ENCODE results near the gene PRKCZ.

The PRKCZ gene

DNA sequence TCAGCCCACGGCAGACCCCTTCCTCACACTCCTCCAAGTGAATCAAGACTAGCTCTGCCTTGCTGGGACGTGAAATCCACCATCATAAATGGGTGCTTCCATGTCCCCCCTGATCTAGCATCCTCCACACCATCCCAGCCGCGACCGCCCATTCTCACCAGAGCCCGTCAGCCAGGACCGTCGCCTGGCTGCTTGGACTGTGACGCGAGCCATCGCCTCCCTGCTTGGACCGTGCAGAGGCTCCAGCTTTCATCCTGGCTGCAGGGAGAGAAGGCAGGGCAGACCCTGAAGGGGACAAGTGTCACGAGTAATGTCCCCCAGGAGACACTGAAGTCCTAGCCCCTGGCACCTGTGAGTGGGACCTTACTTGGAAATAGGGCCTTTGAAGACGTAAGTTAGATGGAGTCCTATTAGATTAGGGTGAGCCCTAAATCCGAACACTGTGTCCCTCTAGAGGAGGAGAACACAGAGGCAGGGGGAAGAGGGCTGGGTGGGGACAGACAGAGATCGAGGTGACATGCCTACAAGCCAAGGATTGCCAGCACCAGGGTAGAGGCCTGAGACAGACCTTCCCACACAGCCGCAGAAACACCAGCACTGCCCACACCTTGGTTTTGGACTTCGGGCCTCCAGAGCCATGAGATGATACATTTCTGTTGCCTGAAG lies 12.8 kb upstream of the PRKCZ start:
- H3K4me1 ChIP-seq (ENCODE audit: control insufficient read depth, insufficient read depth, low read length, poor library complexity, severe bottlenecking): no peaks in the 10 kb centered on the region
- H3K9me3 ChIP-seq (ENCODE audit: control insufficient read depth, low read length): no peaks in the 10 kb centered on the region
- H3K4me3 ChIP-seq (ENCODE audit: extremely low read depth, insufficient read depth, low read length, poor library complexity, severe bottlenecking): no peak overlapping the region
- 80 to 87% methylated on average over 17 to 18 of the region's 18 CpGs for WGBS, 2 experiments (ENCODE audit: insufficient coverage in 2 of 2)
- H3K27ac ChIP-seq (ENCODE audit: low read depth, low read length, severe bottlenecking): no peak overlapping the region
- H3K36me3 ChIP-seq (ENCODE audit: control insufficient read depth, insufficient read depth, low read length): no peaks in the 10 kb centered on the region

DNA sequence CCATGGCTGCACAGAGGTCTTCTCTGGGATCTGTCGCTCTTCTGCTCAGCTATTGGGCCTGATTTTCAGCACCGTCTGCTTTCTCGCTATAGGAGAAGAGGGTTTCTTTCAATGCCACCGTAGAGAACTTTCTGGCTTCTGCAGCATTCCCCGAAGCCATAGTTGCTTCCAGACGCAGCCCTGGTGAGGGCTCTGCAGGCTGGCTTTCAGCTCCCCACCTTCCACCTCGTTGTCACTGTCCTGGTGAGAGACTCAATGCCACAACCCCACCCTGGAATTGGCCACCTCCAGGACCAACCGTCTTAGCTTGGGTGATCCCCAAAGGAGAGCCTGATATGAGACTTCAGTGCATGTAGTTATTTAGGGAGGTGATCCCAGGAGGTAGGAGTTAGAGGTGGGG lies 12.0 kb upstream of the PRKCZ start:
- no peak overlapping the region for H3K4me3 ChIP-seq (ENCODE audit: extremely low read depth, insufficient read depth, low read length, poor library complexity, severe bottlenecking)
- H3K4me1 ChIP-seq (ENCODE audit: control insufficient read depth, insufficient read depth, low read length, poor library complexity, severe bottlenecking): no peaks in the 10 kb centered on the region
- H3K9me3 ChIP-seq (ENCODE audit: control insufficient read depth, low read length): no peaks in the 10 kb centered on the region
- H3K27ac ChIP-seq (ENCODE audit: low read depth, low read length, severe bottlenecking): no peak overlapping the region
- no peaks in the 10 kb centered on the region for H3K36me3 ChIP-seq (ENCODE audit: control insufficient read depth, insufficient read depth, low read length)
- 94 to 97% methylated on average over 5 of the region's 8 CpGs for whole genome bisulfite sequencing, 2 experiments (ENCODE audit: insufficient coverage in 2 of 2)

DNA sequence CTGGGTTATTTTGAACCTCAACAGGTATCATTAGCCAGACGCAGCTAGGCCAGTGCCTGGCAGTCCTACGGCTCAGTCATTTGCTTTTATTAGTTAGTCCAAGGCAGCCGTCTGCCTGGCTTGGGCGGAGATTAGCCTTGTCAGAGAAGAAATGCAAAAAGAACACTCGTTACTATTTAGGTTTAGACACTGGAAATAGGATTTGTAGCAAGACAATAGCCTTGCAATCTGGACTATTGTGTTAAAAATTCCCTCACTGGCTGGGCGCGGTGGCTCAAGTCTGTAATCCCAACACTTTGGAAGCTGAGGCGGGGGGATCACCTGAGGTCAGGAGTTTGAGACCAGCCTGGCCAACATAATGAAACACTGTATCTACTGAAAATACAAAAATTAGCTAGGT lies 11.0 kb upstream of the PRKCZ start:
- Histone ChIP-seq H3K9me3 (ENCODE audit: control insufficient read depth, low read length) (no peaks in the 10 kb centered on the region), H3K4me1 (ENCODE audit: control insufficient read depth, insufficient read depth, low read length, poor library complexity, severe bottlenecking) (no peaks in the 10 kb centered on the region), H3K27ac (ENCODE audit: low read depth, low read length, severe bottlenecking) (no peak overlapping the region), H3K36me3 (ENCODE audit: control insufficient read depth, insufficient read depth, low read length) (no peaks in the 10 kb centered on the region), H3K4me3 (ENCODE audit: extremely low read depth, insufficient read depth, low read length, poor library complexity, severe bottlenecking) (no peak overlapping the region)
- 86 to 97% methylated on average over 7 of the region's 8 CpGs for WGBS, 2 experiments (ENCODE audit: insufficient coverage in 2 of 2)

DNA sequence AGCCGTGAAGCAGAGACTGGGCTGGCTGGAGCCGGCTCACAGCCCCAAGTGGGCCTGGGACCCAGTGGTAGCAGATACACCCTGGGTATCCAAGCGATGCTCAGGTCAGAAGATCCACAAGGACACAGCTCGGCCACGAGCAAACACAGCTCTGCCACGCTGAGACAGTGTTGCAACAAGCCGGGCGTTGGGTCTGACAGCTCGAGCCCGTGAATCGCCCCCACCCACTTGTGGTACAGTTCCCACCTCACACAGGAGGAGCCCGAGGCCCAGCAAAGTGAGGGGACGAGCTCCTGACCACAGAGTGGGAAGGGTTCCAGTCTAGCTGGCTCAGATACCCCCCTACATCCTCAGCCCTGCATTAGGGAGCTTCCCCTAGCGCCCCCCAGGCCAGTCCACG lies 8.9 kb upstream of the PRKCZ start:
- Histone ChIP-seq H3K36me3 (ENCODE audit: control insufficient read depth, insufficient read depth, low read length) (no peaks in the 10 kb centered on the region), H3K4me1 (ENCODE audit: control insufficient read depth, insufficient read depth, low read length, poor library complexity, severe bottlenecking) (peaks cover 3% of the 10 kb centered on the region), H3K9me3 (ENCODE audit: control insufficient read depth, low read length) (no peaks in the 10 kb centered on the region), H3K4me3 (ENCODE audit: extremely low read depth, insufficient read depth, low read length, poor library complexity, severe bottlenecking) (no peak overlapping the region), H3K27ac (ENCODE audit: low read depth, low read length, severe bottlenecking) (no peak overlapping the region)
- 94% methylated on average over 14 of the region's 15 CpGs for WGBS, 2 experiments (ENCODE audit: insufficient coverage in 2 of 2)

DNA sequence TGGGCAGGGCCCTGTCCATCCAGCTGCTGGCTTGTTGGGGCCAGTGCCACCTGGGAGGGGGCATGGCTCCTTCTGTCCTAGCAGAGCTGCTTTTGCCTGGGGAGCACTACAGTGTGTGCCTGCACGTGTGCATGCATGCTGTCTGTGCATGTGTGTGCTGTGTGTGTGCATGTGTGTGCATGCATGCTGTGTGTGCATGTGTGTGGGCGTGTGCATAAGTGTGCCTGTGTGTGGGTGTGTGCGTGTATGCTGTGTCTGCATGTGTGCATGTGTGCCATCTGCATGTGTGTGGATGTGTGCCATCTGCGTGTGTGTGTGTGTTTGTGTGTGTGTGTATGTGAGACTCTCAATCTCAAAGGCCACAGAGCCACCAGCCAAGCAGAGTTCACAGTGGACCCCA lies 8.3 kb upstream of the PRKCZ start:
- peaks cover 3% of the 10 kb centered on the region for H3K4me1 ChIP-seq (ENCODE audit: control insufficient read depth, insufficient read depth, low read length, poor library complexity, severe bottlenecking)
- no peak overlapping the region for H3K27ac ChIP-seq (ENCODE audit: low read depth, low read length, severe bottlenecking)
- 82 to 94% methylated on average over 3 to 4 of the region's 4 CpGs for WGBS, 2 experiments (ENCODE audit: insufficient coverage in 2 of 2)
- H3K36me3 ChIP-seq (ENCODE audit: control insufficient read depth, insufficient read depth, low read length): no peaks in the 10 kb centered on the region
- no peak overlapping the region for H3K4me3 ChIP-seq (ENCODE audit: extremely low read depth, insufficient read depth, low read length, poor library complexity, severe bottlenecking)
- H3K9me3 ChIP-seq (ENCODE audit: control insufficient read depth, low read length): no peaks in the 10 kb centered on the region

DNA sequence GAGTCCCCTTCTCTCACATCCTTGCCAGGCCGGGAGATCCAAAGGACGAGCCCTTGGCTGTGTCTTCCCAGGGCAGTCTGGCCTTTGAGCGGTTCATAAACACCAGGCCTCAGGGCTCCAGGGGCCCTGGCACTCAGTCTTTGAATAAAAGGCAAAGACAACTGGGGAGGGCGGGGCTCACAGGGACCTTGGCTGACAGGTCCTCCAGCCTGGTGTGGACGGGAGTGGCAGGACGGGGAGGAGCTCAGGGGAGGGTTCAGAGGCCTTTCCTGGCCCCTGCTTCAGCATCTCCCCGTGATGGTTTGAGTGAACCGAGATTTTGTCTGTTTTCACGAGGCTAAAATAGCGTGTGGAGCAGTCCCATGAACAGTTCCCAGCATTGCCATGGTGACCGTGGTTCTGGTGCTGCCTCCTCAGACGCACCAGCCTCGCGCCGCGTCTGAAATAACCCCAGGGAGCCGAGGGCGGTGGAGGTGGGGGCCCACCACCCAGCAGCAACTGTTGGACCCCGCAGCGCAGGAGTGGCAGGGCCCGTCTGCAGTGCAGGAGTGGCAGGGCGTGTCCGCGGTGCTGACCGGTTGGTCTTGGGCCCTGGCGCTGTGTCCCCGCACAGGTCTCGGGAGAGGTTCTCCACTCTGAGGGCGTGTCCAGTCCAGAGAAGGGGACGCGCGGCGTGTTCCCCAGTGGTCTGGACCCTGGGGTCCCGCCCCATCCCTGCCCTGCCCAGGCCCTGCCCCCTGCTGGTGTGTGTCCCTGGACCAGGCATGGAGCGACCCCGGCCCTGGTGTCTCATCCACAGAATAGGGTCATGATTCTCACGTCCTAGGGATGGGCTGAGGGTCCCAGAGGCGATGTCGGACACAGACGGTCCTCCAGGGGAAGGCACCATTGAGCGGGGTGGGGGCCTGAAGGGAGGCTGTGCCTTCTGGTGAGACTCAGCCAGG lies 7.1 kb upstream of the PRKCZ start:
- Histone ChIP-seq H3K36me3 (ENCODE audit: control insufficient read depth, insufficient read depth, low read length) (no peaks in the 10 kb centered on the region), H3K27ac (ENCODE audit: low read depth, low read length, severe bottlenecking) (no peak overlapping the region), H3K4me3 (ENCODE audit: extremely low read depth, insufficient read depth, low read length, poor library complexity, severe bottlenecking) (no peak overlapping the region), H3K4me1 (ENCODE audit: control insufficient read depth, insufficient read depth, low read length, poor library complexity, severe bottlenecking) (peaks cover 3% of the 10 kb centered on the region), H3K9me3 (ENCODE audit: control insufficient read depth, low read length) (no peaks in the 10 kb centered on the region)
- WGBS, 2 experiments (ENCODE audit: insufficient coverage in 2 of 2): 89% methylated on average over 32 to 41 of the region's 41 CpGs

DNA sequence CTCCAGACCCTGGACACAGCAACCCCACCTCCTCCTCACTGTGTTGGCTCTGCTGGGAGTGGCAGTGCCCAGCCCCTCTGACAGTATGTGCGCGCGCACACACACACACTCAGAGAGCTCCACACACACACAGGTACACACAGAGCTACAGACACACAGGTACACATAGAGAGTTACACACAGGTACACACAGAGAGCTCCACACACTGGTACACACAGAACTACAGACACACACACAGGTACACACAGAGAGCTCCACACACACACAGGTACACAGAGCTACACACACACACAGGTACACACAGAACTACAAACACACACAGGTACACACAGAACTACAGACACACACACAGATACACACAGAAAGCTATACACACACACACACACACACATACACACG lies 6.3 kb upstream of the PRKCZ start:
- 84% methylated on average over 3 of the region's 4 CpGs; no CpG with 5 or more reads in 1 of the 2 experiments for WGBS, 2 experiments (ENCODE audit: insufficient coverage in 2 of 2)
- H3K4me1 ChIP-seq (ENCODE audit: control insufficient read depth, insufficient read depth, low read length, poor library complexity, severe bottlenecking): peaks cover 3% of the 10 kb centered on the region

DNA sequence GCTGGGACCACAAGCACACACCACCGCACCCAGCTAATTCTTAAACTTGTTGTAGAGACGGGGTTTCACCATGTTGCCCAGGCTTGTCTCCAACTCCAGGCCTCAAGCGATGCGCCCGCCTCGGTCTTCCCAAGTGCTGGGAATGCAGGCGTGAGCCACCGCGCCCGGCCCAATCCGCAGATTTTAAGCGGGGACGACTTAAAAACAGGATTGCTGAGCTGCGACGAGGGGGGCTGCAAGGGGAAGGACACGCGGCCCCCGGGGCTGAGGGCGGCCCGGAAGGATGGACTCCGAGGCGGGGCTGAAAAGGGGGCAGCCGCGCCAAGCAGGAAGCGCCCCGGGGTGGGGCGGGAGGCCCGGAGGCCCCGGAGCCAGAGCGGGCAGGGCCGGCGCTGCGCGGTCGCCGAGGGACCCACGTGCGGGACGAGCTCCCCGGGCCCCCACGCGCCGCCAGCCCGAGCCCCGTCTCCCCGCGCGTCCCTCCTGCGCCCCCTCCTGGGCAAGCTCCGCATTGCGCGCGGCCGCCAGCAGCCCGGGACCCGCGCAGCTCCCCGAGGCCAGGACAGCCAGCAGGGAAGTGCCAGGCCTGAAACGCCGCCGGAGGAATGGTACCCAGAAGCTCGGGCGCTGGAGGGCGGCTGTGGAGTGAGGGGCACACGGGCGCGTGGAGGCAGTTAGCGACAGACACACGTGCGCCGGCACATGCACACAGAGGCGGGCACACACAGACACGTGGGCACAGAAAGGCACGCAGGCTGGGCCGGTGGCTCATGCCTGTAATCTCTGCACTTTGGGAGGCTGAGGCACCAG lies 5.5 kb upstream of the PRKCZ start:
- Histone ChIP-seq H3K36me3 (ENCODE audit: control insufficient read depth, insufficient read depth, low read length) (no peaks in the 10 kb centered on the region), H3K9me3 (ENCODE audit: control insufficient read depth, low read length) (no peaks in the 10 kb centered on the region), H3K4me3 (ENCODE audit: extremely low read depth, insufficient read depth, low read length, poor library complexity, severe bottlenecking) (no peak overlapping the region), H3K27ac (ENCODE audit: low read depth, low read length, severe bottlenecking) (no peak overlapping the region), H3K4me1 (ENCODE audit: control insufficient read depth, insufficient read depth, low read length, poor library complexity, severe bottlenecking) (peaks cover 3% of the 10 kb centered on the region)
- WGBS, 2 experiments (ENCODE audit: insufficient coverage in 2 of 2): 22 to 24% methylated on average over 62 to 71 of the region's 75 CpGs

More for the DNA sequence above, 6.3 kb upstream of the PRKCZ start:
- Histone ChIP-seq H3K4me3 (ENCODE audit: extremely low read depth, insufficient read depth, low read length, poor library complexity, severe bottlenecking) (no peak overlapping the region), H3K36me3 (ENCODE audit: control insufficient read depth, insufficient read depth, low read length) (no peaks in the 10 kb centered on the region), H3K9me3 (ENCODE audit: control insufficient read depth, low read length) (no peaks in the 10 kb centered on the region), H3K27ac (ENCODE audit: low read depth, low read length, severe bottlenecking) (no peak overlapping the region)

DNA sequence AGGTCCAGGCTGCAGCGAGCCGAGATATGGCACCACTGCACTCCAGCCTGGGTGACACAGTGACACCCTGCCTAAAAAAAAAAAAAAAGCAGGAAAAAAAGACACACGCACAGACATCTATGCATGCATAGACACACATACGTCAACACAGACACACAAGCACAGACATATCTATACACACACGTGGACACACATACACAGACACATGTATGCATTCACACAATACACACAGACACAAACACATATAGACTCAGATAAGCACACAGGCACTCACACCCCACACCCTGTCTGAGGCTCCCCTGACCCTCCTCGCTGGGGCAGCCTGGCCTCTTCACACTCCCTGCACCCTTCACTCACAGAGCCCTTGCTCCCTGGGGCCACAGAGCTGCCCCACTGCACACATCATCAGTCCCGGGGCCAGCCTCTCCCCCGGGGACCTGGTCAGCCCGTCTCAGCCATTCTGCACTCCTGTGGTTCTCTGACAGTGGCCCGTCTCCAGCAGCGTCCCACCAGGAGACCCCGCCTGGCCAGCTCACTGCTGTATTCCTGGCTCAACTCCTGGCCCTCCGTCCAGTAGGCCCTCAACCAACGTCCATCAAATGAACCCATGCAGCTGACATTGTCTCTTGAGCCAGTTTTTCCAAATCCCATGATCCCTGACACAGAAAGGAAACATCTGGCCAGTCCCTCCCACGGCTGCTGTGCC lies 4.6 kb upstream of the PRKCZ start:
- WGBS, 2 experiments (ENCODE audit: insufficient coverage in 2 of 2): 85 to 92% methylated on average over 14 to 15 of the region's 15 CpGs
- Histone ChIP-seq H3K27ac (ENCODE audit: low read depth, low read length, severe bottlenecking) (no peak overlapping the region), H3K9me3 (ENCODE audit: control insufficient read depth, low read length) (no peaks in the 10 kb centered on the region), H3K36me3 (ENCODE audit: control insufficient read depth, insufficient read depth, low read length) (no peaks in the 10 kb centered on the region), H3K4me1 (ENCODE audit: control insufficient read depth, insufficient read depth, low read length, poor library complexity, severe bottlenecking) (peaks cover 3% of the 10 kb centered on the region), H3K4me3 (ENCODE audit: extremely low read depth, insufficient read depth, low read length, poor library complexity, severe bottlenecking) (no peak overlapping the region)
